GM21447 (cell line): ENCODE results near the gene MYL3.

ENCODE experiments used
- ATAC-seq: cut with Tn5 transposase; IDR thresholded peaks from one replicate; pipeline ENCODE4 v1.9.1; 2021; ENCODE audit not compliant: unreplicated experiment

Gene MYL3

DNA sequence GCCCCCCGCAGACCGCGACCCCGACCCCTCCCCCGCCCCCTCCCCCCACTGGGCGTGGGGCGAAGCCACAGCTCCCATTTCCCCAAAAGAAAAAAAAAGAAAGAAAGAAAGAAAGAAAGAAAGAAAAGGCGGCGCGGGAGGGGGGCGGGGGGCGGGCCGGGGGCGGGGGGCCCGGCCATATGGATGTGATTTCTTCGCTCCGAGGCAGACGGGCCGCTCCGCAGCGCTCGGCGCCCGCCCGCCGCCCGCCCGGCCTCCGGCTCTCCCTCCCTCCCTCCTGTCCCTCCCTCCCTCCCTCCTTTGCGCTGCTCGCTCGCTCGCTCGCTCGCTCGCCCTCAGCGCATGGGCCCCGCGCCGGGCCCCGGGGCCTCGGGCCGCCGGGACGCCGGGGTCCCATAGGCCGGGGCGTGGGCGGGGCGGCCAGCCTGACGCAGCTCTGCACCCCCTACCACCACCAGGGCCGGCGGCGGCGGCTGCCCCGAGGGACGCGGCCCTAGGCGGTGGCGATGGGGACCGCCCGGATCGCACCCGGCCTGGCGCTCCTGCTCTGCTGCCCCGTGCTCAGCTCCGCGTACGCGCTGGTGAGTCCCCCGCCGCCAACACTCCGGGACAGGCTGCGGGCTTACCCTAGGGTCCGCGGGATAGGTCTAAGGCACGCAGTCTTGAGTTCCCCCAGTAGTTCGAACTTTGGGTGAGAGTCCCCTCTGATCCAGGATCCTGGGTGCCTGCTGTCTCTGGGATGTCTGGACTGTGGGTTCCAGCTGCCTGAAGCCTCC is 20.0 kb upstream of the MYL3 start:
- no peak for ATAC-seq

DNA sequence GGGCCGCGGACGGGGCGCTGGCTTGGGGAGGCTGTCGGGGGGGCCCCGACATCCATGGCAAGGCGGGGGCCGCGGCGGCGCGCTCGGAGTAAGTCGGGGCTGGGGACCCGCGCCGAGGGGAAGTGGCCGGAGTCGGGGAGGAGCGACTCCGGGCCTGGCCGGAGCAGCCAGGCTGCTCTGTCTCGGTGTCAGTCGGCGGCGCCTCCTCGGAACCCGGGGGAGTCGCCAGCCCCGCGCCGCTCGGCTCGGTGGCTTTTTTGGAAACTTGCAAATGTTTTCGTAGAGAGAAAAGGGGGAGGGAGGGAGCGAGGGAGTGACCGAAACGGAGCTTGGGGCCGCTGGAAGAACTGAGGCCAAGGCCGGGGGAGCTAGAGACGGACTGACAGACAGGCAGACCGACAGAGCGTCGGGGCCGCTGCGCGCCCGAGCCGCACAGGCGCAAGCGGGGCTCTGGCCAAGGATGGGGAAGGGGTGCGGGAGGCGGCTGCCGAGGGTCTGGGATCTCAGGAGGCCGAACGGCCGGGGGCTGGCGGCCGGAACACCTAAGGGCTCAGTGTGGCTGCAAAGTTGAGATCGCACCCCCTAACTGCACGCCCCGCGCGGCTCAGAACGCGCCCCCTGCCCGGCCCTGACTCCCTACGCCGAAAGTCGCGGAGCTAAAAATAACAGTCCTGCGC is 19.3 kb upstream of the MYL3 start:
- ATAC-seq: no peak

DNA sequence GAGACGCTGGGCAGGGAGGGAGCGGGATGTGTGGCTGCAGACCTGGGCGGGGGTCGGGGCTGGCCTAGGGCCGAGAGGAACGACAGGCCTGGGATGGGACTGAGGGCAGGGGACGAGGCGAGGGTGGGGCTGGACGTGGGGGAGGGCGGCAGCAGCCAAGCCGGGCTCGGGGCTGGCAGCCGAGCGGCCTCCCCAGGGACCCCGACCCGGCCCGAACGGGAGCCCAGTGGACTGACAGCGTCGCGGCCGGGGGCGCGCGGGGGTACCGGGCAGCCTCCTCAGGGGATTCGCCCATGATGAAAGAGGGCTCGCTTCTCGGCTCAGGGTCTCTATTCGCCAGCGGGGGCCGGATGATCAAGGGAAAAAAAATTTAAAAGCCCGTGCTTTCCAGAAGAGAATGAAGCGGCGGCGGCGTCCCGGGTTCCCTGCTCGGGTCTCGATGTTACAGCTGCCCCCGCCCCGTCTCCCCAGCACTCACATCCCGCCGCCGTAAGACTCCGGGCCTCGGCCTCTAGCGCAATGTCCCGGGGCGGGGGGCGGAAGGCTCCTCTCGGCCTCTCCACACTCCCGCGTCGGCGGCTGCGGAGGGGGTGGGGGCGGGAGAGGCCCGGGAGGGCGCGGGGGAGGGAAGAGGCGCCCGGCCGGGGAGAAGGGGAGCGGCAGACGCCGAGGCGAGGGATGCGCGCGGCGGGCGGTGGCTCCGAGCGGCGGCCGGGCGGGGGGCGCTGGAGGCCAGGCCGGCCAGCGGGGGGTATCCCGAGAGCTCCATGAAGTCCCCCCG is 18.5 kb upstream of the MYL3 start:
- no peak for ATAC-seq

DNA sequence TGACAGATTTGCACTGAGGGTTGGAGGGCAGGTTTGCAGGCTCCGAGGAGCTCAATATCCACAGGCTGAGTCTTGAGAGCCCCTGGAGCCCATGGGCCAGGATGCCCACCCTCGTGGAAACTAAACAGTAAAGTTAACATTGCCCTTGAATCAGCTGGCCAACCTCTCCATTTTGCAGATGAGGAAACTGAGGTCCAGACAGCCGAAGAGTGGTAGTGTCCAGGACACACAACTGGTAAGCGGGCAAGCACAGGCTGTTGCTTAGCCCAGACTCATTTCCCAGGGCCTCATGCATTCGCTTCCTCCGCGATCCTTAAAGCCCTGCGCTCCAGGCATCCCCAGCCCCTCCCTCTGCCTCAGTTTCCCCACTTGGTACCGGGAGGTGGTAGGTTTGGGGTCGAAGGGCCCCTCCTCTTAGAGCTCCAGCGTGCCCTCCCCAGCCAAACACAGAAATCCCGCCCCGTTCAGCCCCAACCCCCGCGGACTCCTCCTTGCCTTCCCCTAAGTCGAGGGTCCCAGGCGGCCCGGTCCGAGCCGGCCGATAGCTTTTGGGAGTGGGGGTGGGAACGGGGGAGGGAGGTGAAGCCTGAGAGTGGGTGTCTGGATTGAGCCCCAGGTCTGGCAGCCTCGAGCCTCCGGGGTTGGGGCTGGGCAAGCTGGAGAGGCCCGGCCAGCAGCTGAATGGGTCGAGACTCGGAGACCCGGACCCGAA is 17.8 kb upstream of the MYL3 start:
- ATAC-seq: no peak

DNA sequence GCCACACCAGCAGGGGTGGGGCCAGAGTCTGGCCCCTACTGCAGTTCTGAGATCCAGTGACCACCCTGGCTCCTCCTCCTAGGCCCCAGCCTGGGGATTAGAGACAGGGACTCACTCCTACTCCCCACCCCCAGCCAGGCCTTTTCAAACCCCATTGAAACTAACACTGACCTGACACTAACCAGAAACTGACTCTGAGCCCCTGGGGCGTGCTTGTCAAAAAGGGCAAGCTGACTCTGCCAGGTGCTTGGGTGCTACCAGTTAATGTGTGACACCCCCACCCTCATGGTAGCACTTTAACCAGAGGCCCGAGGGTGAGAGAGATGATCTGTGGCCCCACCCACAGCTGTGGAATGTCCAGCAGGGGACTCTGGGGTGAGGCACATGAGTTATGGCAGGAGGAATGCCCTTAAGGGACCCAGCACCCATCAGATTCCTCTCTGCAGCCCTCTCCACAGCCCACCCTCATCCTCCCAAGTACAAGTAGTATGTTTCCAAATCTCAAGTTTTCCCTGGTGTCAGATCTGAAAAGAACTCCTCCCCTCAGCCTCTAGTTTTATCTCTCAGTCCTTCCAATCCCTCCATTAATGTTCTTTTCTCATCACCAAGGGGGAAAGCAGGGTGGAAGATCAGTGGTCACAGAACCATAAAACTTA is 15.7 kb upstream of the MYL3 start:
- ATAC-seq: peak; percentile 57

DNA sequence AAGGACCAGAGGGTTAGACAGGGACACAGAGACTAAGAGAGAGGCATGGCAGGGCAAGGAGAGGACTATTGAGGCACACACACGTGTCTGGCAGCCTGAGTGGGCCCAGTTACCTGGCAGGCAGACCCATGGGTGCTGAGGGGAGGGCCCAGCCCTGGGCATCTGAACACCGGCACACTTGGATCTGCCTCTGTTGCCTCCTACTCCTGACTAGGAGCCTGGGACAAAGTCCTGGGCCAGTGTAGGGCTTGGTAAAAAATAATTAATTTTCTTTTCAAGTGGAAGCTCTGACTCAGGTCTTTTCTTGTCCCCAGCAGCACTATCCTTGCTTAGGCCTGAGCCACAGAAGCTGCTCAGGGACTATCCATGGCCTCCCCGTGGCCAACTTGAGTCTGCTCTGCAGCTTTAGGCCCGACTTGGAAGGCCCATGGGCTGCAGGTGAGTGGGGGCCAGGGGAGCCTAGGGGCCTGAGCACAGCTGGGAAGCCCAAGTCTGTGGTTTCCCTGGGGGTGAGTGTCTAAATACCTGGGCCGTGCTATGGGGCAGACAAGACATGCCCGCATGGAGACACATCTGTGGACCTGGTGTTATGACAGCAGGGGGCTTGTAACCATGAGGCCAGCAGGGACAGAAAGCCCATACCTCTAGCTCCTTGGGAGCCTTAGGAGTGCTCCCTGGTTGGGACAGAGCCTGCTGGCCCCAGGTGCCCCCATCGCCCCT is 14.3 kb upstream of the MYL3 start, which contains the start of gene PTH1R:
TSS of gene PTH1R (plus strand) at position 316 of the 720 bp plus-strand sequence. CDS start 5,839 bp downstream, outside the sequence.
- ATAC-seq: no peak

DNA sequence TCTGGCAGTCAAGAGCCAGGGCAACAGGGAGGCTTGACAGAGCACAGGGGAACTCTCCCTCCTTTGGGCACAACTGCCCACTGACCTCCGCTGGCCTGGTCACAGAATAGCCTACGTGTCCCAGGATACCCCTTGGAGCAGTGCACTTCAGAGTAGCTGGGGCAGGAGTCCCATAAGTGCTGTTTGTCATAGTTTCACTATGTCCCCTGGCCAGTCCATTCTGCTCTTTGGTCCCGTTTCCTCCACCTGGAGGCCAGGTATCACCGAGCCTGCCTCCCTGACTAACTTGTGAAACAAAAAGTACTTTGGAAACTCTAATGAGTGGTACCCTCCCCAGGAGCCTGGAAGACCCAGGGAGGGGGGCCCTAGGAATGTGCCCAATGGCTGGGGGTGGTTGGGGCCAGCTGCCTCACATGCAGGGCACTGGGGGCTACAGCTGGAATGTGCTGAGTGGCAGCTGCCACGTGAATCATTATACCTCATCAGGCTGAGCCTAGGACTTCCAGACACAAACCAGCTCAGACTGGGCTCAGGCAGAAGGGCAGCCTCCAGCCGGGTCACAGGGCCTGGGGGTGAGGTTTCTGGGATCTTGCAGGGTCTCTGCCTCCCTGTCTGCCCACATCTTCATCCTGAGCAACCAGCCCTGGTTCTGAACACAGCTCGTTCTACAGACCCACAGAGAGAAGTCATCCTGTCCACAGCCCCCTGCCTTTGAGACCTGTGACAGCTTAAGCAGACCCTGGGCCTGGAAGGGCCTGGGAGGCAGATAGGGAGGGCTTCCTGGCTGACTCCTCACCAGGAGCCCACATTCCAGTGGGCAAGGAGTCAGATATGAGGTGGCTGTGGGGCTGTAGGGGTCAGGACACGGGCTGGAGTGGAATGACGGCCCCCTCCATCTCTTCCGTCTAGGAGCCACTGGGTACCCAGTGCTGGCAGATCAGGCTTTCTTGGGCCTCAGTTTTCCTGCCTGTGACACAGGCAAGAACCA is 13.4 kb upstream of the MYL3 start:
- ATAC-seq: no peak

DNA sequence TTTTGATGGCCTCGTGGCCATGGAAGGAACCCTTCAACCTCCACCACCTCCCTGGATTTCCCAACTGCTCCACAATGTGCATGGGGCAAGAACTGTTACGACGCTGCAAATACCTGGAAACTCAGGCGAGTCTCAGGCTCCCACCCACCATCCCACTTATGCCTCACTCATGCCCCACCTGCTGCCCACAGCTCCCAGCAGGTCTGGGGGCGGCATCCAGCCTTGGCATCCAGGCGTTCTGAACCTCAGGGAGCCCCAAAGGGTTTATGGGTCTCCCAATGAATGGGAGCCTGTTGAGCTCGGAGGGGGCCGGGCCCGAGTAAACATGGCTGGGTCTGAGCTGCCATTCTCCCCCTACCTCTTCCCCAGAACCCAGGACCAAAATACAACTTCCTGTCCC is 12.3 kb upstream of the MYL3 start:
- ATAC-seq: no peak

DNA sequence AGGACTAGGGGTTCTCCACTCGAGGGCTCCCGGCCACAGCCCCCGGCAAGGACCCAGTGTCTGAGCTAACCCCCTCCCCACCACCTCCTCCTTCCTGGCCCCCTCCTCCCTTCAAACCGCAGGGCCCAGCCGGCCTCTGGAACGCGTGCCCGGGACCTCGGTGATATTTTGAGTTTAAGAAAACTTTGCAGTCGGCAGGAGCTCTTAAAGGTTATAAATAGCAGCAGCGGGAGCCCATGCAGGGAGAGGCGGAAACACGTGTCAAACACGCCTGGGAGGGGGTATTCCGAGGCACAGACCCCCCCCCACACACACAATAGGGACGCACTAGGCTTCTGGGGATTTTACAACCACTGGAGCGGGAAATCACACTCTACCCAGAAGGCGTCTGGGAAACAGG is 11.2 kb upstream of the MYL3 start:
- no peak for ATAC-seq

DNA sequence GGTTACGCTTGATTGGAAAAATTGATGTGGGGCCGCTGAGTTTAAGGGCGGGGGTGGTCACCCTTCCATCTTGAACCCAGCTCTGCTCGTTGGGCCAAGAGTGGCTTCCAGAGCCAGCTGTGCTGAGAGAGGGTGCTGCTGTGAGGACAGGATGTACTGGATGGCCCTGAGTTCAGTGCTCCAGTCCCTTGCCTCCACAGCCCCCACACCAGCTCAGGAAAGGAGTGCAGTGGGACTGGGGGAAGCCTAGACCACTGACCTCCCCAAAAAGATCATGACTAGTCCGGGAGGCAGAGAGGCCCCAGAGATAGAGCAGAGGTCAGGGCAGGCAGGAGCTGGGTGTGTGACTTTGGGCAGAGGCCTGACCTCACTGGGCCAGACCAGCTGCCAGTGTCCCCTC is 10.3 kb upstream of the MYL3 start:
- no peak for ATAC-seq

DNA sequence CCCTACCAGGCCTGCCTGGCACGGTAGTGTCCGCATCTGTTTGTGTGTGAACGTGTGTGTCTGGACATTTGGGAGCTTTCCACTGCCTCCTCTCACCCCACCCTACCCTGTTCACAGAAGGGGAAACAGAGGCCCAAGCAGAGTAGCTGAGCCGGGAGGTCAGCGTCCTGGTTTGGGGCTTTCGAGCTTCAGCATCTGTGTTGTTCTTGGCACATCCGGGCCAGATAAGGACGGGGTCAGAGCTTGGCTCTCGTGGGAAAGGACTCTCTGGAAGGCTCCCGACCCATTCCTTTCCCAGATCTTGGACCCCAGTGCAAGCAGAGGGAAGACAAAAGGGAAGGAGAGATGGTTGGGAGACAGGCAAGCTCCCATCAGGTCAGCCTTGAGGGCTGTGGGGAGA is 8.0 kb upstream of the MYL3 start:
- no peak for ATAC-seq

DNA sequence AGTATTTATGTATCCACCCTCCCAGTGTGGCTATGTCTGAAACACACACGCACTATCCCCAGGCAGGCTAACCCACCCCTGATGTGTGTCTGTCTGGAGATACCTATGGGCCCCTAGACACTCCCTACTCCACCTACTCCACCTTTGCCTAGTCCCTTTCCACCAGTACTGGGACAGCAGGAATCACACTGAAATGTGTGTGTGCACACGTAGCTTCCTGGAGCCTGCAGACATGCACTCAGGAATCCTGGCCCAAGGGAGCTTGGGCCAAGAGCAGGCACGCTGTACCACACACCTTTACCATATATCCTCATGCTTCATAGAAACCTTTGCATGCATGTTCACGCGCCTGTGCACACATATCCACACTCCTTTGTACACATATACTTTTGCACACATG is 7.4 kb upstream of the MYL3 start:
- ATAC-seq: no peak

DNA sequence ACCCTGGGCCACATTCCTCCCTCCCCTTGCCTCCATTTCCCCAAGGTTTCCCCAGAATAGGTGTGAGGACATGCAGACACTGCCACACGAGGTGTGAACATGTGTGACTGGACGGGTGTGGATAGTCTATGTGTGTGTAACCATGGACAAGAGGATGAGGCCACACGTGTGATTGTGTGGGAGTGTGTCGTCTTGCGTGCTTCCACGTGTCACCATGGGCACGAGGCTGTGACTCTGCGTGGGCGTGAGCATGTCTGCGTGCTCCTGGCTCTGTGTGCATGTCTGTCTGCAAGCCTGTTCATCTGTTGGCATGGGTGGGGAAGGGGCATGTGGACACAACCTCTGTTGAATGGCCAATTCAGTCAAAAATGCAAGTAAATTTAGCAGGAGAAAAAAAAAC is 6.2 kb upstream of the MYL3 start:
- no peak for ATAC-seq

DNA sequence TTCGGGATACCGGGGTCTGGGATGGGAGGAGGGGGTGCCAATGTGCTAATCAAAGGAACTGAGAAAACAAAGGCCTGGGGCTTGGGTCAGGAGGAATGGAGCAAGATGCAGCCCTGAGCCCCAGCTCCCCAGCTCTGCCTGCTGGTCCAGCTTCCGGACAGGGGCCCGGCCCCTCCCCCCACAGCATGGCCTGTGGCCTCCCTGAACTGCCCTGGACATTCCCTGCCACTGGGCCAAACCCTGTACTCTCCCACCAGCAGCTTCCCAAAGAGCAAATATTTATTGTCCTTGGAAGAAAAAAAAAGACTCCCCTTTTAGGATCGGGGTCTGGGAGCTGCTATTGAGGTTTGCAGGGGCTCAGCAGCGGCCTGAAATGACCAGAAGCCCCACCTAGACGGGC is 5.7 kb upstream of the MYL3 start:
- ATAC-seq: no peak

DNA sequence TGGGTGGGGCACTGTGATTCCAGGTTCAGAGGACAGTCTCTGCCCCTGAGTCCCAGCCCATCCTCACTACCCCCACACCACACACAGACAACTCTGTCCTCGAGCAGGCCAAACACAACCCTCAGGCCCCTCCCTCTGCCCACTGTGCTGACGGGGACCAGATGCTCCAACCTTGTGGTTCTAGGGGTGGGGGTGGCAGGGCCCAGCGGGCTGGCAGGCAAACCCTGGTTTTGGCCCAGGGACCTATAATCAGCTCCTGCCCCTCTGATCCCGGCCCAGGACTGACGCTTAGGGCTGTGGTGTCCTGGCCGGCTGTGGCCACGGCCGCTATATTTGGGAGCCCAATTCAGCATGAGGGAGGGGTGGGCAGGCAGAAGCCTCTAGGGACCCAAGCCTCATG is 5.0 kb upstream of the MYL3 start:
- ATAC-seq: no peak

DNA sequence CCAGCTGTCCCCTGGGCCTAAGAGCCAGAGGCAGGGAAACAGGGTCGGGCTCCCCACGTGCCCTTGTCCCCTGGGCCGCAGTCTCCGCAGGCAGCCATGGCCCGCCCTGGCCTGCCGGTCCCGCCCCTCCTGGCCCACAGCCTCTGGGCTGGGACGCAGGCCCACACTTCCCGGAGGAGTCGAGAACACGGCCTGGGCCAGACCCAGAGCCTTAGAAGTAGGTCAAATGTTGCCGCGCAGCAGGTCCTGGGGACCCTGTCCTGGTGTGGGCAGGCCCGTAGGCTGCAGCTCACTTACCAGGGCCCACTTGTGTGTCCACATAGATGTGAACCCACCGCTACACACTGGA is 4.3 kb upstream of the MYL3 start:
- ATAC-seq: no peak

DNA sequence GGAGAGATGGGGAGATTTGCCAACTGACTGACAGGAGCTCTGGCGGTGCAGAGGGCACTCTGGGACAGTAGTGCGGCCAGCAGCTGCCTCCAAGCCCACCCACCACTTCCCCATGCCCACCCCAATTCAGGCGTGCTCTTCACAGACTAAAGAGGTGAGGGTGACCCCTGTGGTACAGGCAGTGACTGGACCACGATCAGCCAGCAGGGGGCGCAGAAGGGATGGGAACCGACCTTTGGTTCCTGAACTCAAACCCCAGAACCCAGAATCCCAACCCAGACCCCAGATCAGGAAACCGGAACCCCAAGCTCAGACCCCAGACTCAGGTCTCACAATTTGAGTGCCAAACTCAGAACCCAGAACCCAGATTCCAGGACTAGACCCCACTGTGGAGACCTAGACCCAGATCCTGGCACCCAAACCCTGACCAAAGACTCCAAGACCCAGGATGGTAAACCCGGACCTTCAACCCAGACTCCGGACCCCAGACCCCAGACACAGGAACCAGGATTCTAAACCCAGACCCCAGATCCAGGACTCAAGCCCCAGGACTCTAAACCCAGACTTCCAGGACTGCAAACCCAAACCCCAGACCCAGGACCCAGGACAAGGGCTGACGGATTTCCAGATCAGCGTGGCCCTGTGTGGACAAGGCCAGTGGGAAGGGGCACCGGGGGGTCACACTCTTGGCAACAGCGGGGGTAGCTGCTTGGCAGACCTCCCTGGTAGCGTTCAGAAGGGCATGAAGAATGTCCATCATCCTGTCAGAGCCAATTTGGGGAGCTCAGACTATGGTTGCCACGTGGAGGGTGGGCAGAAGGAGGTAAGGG is 3.7 kb upstream of the MYL3 start:
- ATAC-seq: no peak

DNA sequence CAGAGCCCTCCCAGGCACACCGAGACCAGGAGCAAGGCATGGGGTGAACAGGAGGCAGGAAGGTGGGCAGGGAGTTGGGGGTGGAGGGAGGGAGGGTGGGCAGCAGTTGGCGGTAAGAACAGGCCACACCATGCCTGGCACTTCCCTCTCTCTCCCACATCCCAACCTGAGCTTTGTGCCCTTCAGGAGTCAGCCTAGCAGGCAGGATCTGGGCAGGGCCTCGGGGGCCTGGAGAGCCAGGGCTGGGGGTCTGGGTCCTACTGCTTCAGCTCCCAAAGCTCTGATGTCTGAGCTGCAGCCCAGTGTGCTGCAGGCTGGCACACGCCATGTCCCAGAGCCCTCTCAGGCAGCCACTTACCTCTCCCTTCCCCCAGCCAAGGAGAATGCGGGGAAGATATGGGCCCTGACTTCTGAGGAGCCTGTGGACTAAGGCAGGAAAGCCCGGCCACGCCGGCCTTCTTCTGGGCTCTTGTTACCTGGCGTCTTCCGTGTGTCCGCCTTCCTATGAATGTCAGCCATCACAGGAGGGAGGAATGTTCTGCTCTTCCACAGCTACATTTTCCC is 2.9 kb upstream of the MYL3 start:
- no peak for ATAC-seq
